ENCODE measurements around the gene AHCYL1.

DNA sequence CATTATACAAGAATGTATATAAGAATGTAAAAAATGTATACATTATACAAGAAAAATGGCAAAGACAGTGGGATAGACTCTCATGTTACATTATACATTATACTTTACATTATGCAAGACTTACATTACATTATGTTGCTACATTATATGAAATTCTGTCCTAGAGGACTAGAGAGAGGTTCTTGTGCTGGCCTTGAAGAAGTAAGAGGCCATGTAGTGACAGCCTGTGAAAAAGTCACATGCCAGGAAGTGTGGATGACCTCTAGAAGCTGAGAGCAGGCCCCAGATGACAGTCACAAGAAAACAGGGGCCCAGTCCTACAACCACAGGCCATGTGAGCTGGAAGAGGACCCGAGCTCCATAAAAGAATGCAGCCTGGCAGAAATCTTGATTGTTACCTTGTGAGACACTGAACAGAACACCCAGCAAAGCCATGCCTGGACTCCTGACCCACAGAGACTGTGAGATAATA, 30.5 kb upstream of the AHCYL1 start:
- TF ChIP-seq CTCF (IDR thresholded peaks at IDR 0.05) (no peak), POLR2A (IDR thresholded peaks at IDR 0.05) (no peak), POLR2AphosphoS5 (IDR thresholded peaks at IDR 0.05) (no peak), EP300 (IDR thresholded peaks at IDR 0.05) (no peak)
